ENCODE data around the gene PRND. TPM values are rescaled to one million over a fixed set of nuclear protein-coding genes. Genes with fewer than 3 reads are reported as not detected.
"Not testable (repeated sequence)": the region's sequence is repeated elsewhere in the genome, so short reads cannot be mapped to it uniquely, and the experiment has no call there.

The PRND gene
- total RNA-seq, 1 donor from 2014 or later, result 2.0 TPM

DNA sequence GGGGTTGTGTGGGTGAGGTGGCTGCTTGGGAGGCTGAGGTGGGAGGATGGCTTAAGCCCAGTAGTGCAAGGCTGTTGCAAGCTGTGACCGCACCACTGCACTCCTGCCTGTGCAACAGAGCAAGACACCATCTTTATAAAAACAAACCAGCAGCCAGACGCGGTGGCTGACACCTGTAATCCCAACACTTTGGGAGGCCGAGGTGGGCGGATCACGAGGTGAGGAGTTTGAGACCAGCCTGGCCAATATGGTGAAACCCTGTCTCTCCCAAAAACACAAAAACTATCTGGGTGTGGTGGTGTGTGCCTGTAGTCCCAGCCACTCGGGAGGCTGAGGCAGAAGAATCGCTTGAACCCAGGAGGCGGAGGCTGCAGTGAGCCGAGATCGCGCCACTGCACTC, 14.8 kb upstream of the PRND start:
- DNase-seq (ENCODE audit: low spot score in 2 of 2); FAIRE-seq: not testable (repeated sequence)

DNA sequence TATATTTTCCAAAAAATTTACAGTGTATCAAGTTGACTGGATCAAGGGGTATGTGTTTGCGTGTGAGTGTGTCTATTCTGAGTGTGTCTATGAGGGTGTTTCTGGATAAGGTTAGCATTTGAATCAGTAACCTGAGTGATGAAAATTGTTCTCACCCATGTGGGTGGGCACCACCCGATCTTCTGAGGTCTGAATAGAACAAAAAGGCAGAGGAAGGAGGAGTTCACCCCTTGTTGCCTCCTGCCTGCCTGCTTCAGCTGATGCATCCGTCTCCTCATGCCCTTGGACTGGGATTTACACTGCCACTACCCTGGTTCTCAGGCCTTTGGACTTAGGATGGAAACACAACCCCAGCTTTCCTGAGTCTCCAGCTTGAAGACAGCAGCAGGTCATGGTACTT, 13.7 kb upstream of the PRND start:
- no peak for FAIRE-seq
- DNase-seq (ENCODE audit: low spot score in 2 of 2), result no peak

GRCh38 chr20:4708856-4709255, 12.9 kb upstream of the PRND start:
- no peak for DNase-seq (ENCODE audit: low spot score in 2 of 2)
- FAIRE-seq, result no peak

DNA sequence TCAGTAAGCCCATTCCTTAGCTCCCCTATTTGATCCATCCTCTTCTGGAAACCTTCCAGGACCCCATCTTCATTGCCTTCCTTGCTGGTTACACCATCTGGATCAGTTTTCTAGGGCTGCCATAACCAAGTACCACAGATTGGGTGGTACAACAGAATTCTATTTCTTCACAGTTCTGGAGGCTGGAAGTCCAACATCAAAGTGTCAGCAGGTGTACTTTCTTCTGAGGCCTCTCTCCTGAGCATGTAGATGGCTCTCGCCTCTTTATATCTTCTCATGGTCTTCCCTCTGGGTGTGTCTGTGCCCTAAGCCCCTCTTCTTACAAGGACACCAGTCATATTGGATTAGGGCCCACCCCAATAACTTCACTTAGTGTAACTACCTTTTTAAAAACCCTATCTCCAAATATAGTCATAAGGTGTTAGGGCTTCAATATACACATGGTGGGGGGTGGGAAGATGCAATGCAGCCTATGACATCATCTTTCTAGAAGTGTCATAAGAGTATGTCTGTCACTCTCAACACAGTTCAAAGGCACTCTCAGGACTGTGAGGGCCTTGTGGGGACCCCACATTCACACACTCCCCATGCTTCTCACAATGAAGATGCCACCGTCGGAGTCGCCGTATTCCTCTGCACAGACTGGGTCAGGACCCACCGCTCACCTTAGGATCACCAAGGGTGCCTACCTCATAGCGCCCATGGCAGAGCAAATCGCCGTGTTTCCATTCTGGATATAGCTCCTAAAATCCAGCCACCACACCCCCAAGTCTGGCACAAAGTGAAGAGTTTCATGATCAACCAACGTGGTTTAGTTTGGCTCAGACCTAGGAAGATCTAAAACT, 12.2 kb upstream of the PRND start:
- no peak for FAIRE-seq
- no peak for DNase-seq (ENCODE audit: low spot score in 2 of 2)

GRCh38 chr20:4710106-4710475, 11.6 kb upstream of the PRND start:
- DNase-seq (ENCODE audit: low spot score in 2 of 2) (no peak), FAIRE-seq (no peak)

GRCh38 chr20:4711511-4711910, 10.2 kb upstream of the PRND start:
- DNase-seq (ENCODE audit: low spot score in 2 of 2) (no peak), FAIRE-seq (no peak)

- DNase-seq (ENCODE audit: low spot score in 2 of 2) (no peak), FAIRE-seq (no peak)
Measured at GRCh38 chr20:4713401-4713800, 8.3 kb upstream of the PRND start.

GRCh38 chr20:4714818-4715217, 6.9 kb upstream of the PRND start:
- no peak for FAIRE-seq

GRCh38 chr20:4717816-4718570, 3.7 kb upstream of the PRND start:
- DNase-seq (ENCODE audit: low spot score in 2 of 2), result peak in 1 of 2 donors; percentile 31
- FAIRE-seq, result no peak

More at GRCh38 chr20:4714818-4715217, 6.9 kb upstream of the PRND start:
- DNase-seq (ENCODE audit: low spot score in 2 of 2), result no peak

DNA sequence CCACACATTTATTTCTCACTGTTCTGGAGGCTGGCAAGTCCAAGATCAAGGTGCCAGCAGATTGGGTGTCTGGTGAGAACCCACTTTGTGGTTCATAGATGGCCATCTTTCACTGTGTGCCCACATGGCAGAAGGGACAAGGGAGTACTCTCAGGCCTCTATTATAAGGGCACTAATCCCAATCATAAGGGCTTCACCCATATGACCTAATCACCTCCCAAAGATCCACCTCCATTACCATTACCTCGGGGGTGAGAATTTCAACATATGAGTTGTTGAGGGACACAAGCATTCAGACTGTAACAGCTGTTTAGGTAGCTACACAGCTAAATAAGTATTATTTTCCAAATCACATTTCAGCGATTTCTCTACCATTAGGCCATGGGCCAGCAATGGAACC, 2.5 kb upstream of the PRND start:
- DNase-seq (ENCODE audit: low spot score in 2 of 2) (no peak), FAIRE-seq (no peak)

- no peak for FAIRE-seq
- DNase-seq (ENCODE audit: low spot score in 2 of 2), result peak; percentile 70 to 83
Measured at GRCh38 chr20:4720041-4720976, 1.4 kb upstream of the PRND start.

DNA sequence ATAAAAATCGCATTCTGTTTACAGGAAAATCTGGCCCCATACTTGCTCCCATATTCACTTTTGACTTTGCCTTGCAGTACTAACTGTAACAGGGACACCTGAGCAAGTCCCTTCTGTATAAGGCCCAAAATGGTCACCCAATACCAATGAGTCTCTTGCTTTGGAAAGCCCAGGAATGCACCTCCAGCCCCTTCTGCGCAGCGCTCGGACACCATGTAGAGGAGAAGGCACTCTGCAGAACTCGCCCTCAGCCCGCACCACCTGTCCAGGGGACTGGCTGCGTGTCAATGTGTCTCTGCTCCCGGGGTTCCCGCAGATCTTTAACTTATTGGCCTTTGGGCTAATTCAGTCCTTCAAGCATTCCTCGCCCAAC, 746 bp upstream of the PRND start:
- FAIRE-seq (no peak), DNase-seq (ENCODE audit: low spot score in 2 of 2) (no peak)

GRCh38 chr20:4722571-4722970, 862 bp downstream of the PRND start:
- no peak for FAIRE-seq

DNA sequence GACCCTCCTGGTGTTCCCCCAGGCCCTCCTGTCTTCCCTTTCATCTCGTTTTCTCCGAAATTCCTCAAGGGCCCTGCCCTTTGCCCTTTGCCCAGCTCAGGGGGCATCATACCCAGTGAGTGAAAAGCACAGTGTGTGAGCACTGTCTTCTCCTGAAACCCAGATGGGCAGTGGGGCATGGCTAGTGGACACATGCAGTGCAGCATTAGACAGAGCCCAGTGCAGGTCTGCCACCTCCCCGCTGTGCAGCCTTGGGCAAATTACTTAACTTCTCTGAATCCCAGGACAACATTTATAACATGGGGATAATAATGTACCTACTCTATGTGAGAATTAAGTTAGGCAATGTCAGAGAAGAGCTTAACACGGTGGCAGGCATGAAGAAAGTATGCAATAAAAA, 1.3 kb downstream of the PRND start:
- DNase-seq (ENCODE audit: low spot score in 2 of 2) (no peak), FAIRE-seq (no peak)

More at GRCh38 chr20:4722571-4722970, 862 bp downstream of the PRND start:
- no peak for DNase-seq (ENCODE audit: low spot score in 2 of 2)

GRCh38 chr20:4723553-4723952, 1.8 kb downstream of the PRND start:
- DNase-seq (ENCODE audit: low spot score in 2 of 2); FAIRE-seq: not testable (repeated sequence)

GRCh38 chr20:4724459-4725262, 3.0 kb downstream of the PRND start:
- no peak for DNase-seq (ENCODE audit: low spot score in 2 of 2)
- no peak for FAIRE-seq

DNA sequence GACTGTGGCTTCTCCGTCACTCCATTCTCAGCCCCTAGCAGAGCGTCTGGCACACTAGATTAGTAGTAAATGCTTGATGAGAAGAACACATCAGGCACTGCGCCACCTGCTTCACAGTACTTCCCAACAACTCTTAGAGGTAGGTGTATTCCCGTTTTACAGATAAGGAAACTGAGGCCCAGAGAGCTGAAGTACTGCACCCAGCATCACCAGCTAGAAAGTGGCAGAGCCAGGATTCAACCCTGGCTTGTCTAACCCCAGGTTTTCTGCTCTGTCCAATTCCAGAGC, 3.5 kb downstream of the PRND start:
- no peak for DNase-seq (ENCODE audit: low spot score in 2 of 2)
- FAIRE-seq, result no peak

DNA sequence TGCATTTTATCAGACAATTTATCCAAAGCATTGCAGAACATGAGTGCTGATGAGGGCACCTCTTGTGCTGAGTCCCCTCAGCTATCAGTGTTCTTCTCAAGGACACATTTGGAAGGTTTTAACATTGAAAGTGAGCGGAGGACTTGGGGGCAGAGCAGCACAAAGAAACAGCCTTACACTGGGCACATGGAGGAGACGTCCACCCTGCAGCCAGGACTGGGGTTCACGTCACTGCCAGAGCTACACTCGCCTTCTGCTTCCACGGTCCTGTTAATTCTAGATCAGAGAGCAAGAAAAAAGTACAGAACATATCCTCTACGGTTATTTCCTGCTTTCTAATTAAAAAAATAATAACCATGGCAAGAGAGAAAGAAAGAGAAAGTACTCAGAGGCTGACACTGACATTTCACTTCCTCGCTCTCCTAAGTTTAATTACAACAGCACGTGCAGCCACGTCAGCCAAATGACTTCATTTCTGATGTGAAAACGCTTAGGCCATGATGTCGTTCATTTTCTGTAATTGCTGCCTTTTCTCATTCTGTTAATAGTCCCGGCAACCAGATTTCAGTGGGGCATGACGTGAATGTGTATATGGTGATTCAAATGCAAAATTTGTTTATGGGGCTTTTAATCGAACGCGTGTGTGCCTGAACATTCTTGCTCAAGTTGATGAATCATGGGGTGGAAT, 5.1 kb downstream of the PRND start:
- no peak for FAIRE-seq
- DNase-seq (ENCODE audit: low spot score in 2 of 2), result no peak

- no peak for DNase-seq (ENCODE audit: low spot score in 2 of 2)
- FAIRE-seq, result no peak
Measured at GRCh38 chr20:4728120-4728760, 6.5 kb downstream of the PRND start.
